ENCODE measurements around the gene SLC35A3. TPM values are rescaled to one million over a fixed set of nuclear protein-coding genes. Genes with fewer than 3 reads are reported as not detected.

SLC35A3 gene
- total RNA-seq, 1 donor from 2014 or later = 12.0 TPM

GRCh38 chr1:100053727-100054126 lies 83.9 kb downstream of the SLC35A3 start:
- H3K27me3 Mint-ChIP-seq (ENCODE audit: low read depth) = no peaks in the 10 kb centered on the region
- H3K9me3 Mint-ChIP-seq = no peaks in the 10 kb centered on the region
- no peak overlapping the region for H3K4me3 Mint-ChIP-seq
- H3K27ac Mint-ChIP-seq (ENCODE audit: unreplicated experiment) = no peak overlapping the region
- H3K4me1 Mint-ChIP-seq = peaks cover 19% of the 10 kb centered on the region
- no peaks in the 10 kb centered on the region for H3K36me3 Mint-ChIP-seq (ENCODE audit: low read depth)
- no peak for DNase-seq (ENCODE audit: low read depth, low spot score)
- no peak for TF ChIP-seq CTCF (conservative IDR thresholded peaks at IDR 0.05)

- Mint-ChIP-seq H3K27me3 (ENCODE audit: low read depth) (no peaks in the 10 kb centered on the region), H3K36me3 (ENCODE audit: low read depth) (peaks cover 10% of the 10 kb centered on the region), H3K4me1 (no peaks in the 10 kb centered on the region), H3K9me3 (no peaks in the 10 kb centered on the region), H3K27ac (ENCODE audit: unreplicated experiment) (no peak overlapping the region), H3K4me3 (no peak overlapping the region)
- no peak for TF ChIP-seq CTCF (conservative IDR thresholded peaks at IDR 0.05)
- DNase-seq (ENCODE audit: low read depth, low spot score) = no peak
These were observed 91.9 kb downstream of the SLC35A3 start for GRCh38 chr1:100061681-100062080.

- H3K9me3 Mint-ChIP-seq = no peaks in the 10 kb centered on the region
- no peaks in the 10 kb centered on the region for H3K27me3 Mint-ChIP-seq (ENCODE audit: low read depth)
- H3K36me3 Mint-ChIP-seq (ENCODE audit: low read depth) = peaks cover 26% of the 10 kb centered on the region
- H3K27ac Mint-ChIP-seq (ENCODE audit: unreplicated experiment) = no peak overlapping the region
- H3K4me1 Mint-ChIP-seq = no peaks in the 10 kb centered on the region
- DNase-seq (ENCODE audit: low read depth, low spot score) = no peak
- no peak for TF ChIP-seq CTCF (conservative IDR thresholded peaks at IDR 0.05)
- H3K4me3 Mint-ChIP-seq = no peak overlapping the region
These were observed 95.6 kb downstream of the SLC35A3 start for GRCh38 chr1:100065183-100065968.

- no peak overlapping the region for H3K27ac Mint-ChIP-seq (ENCODE audit: unreplicated experiment)
These were observed 96.1 kb downstream of the SLC35A3 start for GRCh38 chr1:100065969-100066227.

GRCh38 chr1:100070201-100070939 lies 100.6 kb downstream of the SLC35A3 start:
- Mint-ChIP-seq H3K4me1 (no peaks in the 10 kb centered on the region), H3K27me3 (ENCODE audit: low read depth) (no peaks in the 10 kb centered on the region), H3K9me3 (no peaks in the 10 kb centered on the region), H3K27ac (ENCODE audit: unreplicated experiment) (peak overlapping the region; percentile 7), H3K36me3 (ENCODE audit: low read depth) (peaks cover 36% of the 10 kb centered on the region), H3K4me3 (no peak overlapping the region)
- no peak for TF ChIP-seq CTCF (conservative IDR thresholded peaks at IDR 0.05)
- no peak for DNase-seq (ENCODE audit: low read depth, low spot score)

More at GRCh38 chr1:100065969-100066227, 96.1 kb downstream of the SLC35A3 start:
- Mint-ChIP-seq H3K36me3 (ENCODE audit: low read depth) (peaks cover 26% of the 10 kb centered on the region), H3K4me1 (no peaks in the 10 kb centered on the region), H3K9me3 (no peaks in the 10 kb centered on the region), H3K27me3 (ENCODE audit: low read depth) (no peaks in the 10 kb centered on the region), H3K4me3 (no peak overlapping the region)
- no peak for DNase-seq (ENCODE audit: low read depth, low spot score)
- no peak for TF ChIP-seq CTCF (conservative IDR thresholded peaks at IDR 0.05)

All from neural crest cell (in vitro differentiated cells).